Peyer's patch (tissue), 4 donors: ENCODE results near the gene MACROD2.

ENCODE experiments used
- CTCF ChIP-seq, 6 experiments: fragments of 450-650 bp in 4 of 6; fragments of 200-600 bp in 2 of 6; sonication (generic) in 1 of 6; IDR thresholded peaks; one replicate each; pipeline ENCODE4 v1.5.1; 2017 to 2019; ENCODE audit warnings: antibody characterized with exemption in 6 of 6, mild to moderate bottlenecking in 3 of 6, moderate library complexity in 1 of 6
- POLR2A ChIP-seq, 2 donors: fragments of 450-650 bp; IDR thresholded peaks; one replicate each; pipeline ENCODE4 v1.5.1; 2017; ENCODE audit warnings: antibody characterized with exemption in 2 of 2, mild to moderate bottlenecking in 2 of 2, moderate library complexity in 2 of 2

- TF ChIP-seq CTCF (IDR thresholded peaks at IDR 0.05) (no peak), POLR2A (IDR thresholded peaks at IDR 0.05) (no peak)
Measured at GRCh38 chr20:15158533-15158932, 1163.2 kb downstream of the MACROD2 start.
